Measurements from ENCODE around the gene RHOT2. TPM values are rescaled to one million over a fixed set of nuclear protein-coding genes. Genes with fewer than 3 reads are reported as not detected.

Gene RHOT2
- total RNA-seq, 1 experiment from 2014 or later, result 98.5 TPM

GRCh38 chr16:642189-643049 lies 25.5 kb upstream of the RHOT2 start:
- ATAC-seq, result peak; percentile 54
- TF ChIP-seq ZNF274 (IDR thresholded peaks at IDR 0.05; ENCODE audit: low read depth, low read length) (no peak), ZFX (IDR thresholded peaks at IDR 0.05) (peak; percentile 72), POLR2AphosphoS5 (IDR thresholded peaks at IDR 0.05; ENCODE audit: low read depth, low read length) (peak; percentile 12; the same call in 1 of the 2 replicates), TCF7L2 (IDR thresholded peaks at IDR 0.05; ENCODE audit: borderline replicate concordance, extremely low read depth, insufficient read depth, insufficient read length) (no peak), SP1 (IDR thresholded peaks at IDR 0.05; ENCODE audit: low read depth) (no peak), MAX (IDR thresholded peaks at IDR 0.05) (peak; percentile 52; the same call in 1 of the 2 replicates), EGR1 (IDR thresholded peaks at IDR 0.05; ENCODE audit: low read depth) (no peak), EZH2 (IDR thresholded peaks at IDR 0.05) (no peak), CTCF (IDR thresholded peaks at IDR 0.05 in 2 of 3, conservative IDR thresholded peaks at IDR 0.05 in 1 of 3; ENCODE audit: borderline replicate concordance in 1 of 3, insufficient read depth in 1 of 3, low read depth in 2 of 3, low read length in 2 of 3) (no peak), CEBPB (IDR thresholded peaks at IDR 0.05; ENCODE audit: low read depth) (no peak), RAD21 (IDR thresholded peaks at IDR 0.05; ENCODE audit: low read depth) (no peak), FOSL1 (IDR thresholded peaks at IDR 0.05; ENCODE audit: low read depth) (no peak), REST (IDR thresholded peaks at IDR 0.05; ENCODE audit: low read depth) (no peak), ZBTB33 (IDR thresholded peaks at IDR 0.05; ENCODE audit: extremely low read depth, insufficient replicate concordance, low read length) (no peak), YY1 (IDR thresholded peaks at IDR 0.05; ENCODE audit: extremely low read depth, insufficient replicate concordance, low read depth, low read length) (no peak)
- CTCF ChIA-PET, result no interaction called here
- POLR2A ChIA-PET, result no interaction called here
- Histone ChIP-seq H3K79me2 (ENCODE audit: insufficient read depth, low read length) (peaks cover 23% of the 10 kb centered on the region), H3K27me3 (ENCODE audit: insufficient read depth, low read length) (no peaks in the 10 kb centered on the region), H3K9ac (ENCODE audit: low read length) (peak overlapping the region; percentile 82), H3K9me3 (ENCODE audit: control insufficient read depth in 1 of 2, insufficient read depth in 1 of 2, low read depth in 1 of 2, low read length in 2 of 2) (no peaks in the 10 kb centered on the region), H3K4me3 (replicated peaks in 1 of 2; ENCODE audit: low read depth in 1 of 2, low read length in 2 of 2) (peak overlapping the region; percentile 56 to 67), H3K4me1 (ENCODE audit: control insufficient read depth in 1 of 2, insufficient read depth in 2 of 2, low read length in 2 of 2) (peaks cover 14 to 46% of the 10 kb centered on the region in 2 experiments), H2AFZ (ENCODE audit: low read depth, low read length, poor library complexity, severe bottlenecking) (no peak overlapping the region), H3K4me2 (ENCODE audit: low read length) (peak overlapping the region; percentile 76), H4K20me1 (ENCODE audit: insufficient read depth) (no peaks in the 10 kb centered on the region), H3K27ac (ENCODE audit: low read depth, low read length) (peak overlapping the region; percentile 90), H3K36me3 (ENCODE audit: control insufficient read depth in 1 of 2, insufficient read depth in 2 of 2, low read length in 2 of 2) (no peaks in the 10 kb centered on the region), H3K9me2 (ENCODE audit: insufficient read depth) (no peaks in the 10 kb centered on the region)
- RAD21 ChIA-PET (ENCODE audit: low non-redundant PET in 1 of 2, low total read pairs in 2 of 2, uncharacterized antibody in 2 of 2, unreplicated experiment in 2 of 2), result no interaction called here
- BruUV-seq (replicated peaks), result TSS peak; percentile 41
- intact Hi-C loops (cut with micrococcal nuclease), result no loop called here
- DNase-seq (ENCODE audit: low read depth, low spot score), result no peak

Data from HCT116 (cell line).